SK-N-SH (cell line): ENCODE measurements around the gene MELTF.

Experiments used
- CHD2 ChIP-seq: fragments of 150-350 bp; IDR thresholded peaks from 2 replicates; pipeline ENCODE4 v1.6.1; 2018; ENCODE audit warnings: low read length; ENCODE audit not compliant: partially characterized antibody
- EZH2phosphoT487 ChIP-seq: fragments of 200-600 bp; sonication (generic); IDR thresholded peaks from 2 replicates; pipeline ENCODE4 v1.6.1; 2017; ENCODE audit warnings: low read depth, mixed run types, mild to moderate bottlenecking, antibody characterized with exemption, moderate library complexity, borderline replicate concordance
- FOXJ3 ChIP-seq: sonication (generic); formaldehyde crosslinking; IDR thresholded peaks from 2 replicates; pipeline ENCODE4 v1.5.1; 2020; ENCODE audit warnings: mild to moderate bottlenecking, missing genetic modification reagents
- SMC3 ChIP-seq: IDR thresholded peaks from 2 replicates; pipeline ENCODE4 v1.6.1; 2012; ENCODE audit warnings: low read depth, low read length, improper control_type of control experiment
- TAF1 ChIP-seq: IDR thresholded peaks from 2 replicates; pipeline ENCODE4 v1.6.1; 2012; ENCODE audit warnings: low read depth, mild to moderate bottlenecking, low read length, moderate library complexity, borderline replicate concordance
- YY1 ChIP-seq: IDR thresholded peaks from 2 replicates; pipeline ENCODE4 v1.4.0; 2012; ENCODE audit warnings: low read depth, mild to moderate bottlenecking
- TF ChIP-seq, protein P1 (sequence below): fragments of 200-600 bp; sonication (generic); IDR thresholded peaks from 2 replicates; pipeline ENCODE4 v1.6.1; 2017; ENCODE audit warnings: antibody characterized with exemption, mild to moderate bottlenecking, moderate library complexity
- TF ChIP-seq, protein P2 (sequence below): IDR thresholded peaks from 2 replicates; pipeline ENCODE4 v1.4.0; 2012; ENCODE audit warnings: low read depth

DNA sequence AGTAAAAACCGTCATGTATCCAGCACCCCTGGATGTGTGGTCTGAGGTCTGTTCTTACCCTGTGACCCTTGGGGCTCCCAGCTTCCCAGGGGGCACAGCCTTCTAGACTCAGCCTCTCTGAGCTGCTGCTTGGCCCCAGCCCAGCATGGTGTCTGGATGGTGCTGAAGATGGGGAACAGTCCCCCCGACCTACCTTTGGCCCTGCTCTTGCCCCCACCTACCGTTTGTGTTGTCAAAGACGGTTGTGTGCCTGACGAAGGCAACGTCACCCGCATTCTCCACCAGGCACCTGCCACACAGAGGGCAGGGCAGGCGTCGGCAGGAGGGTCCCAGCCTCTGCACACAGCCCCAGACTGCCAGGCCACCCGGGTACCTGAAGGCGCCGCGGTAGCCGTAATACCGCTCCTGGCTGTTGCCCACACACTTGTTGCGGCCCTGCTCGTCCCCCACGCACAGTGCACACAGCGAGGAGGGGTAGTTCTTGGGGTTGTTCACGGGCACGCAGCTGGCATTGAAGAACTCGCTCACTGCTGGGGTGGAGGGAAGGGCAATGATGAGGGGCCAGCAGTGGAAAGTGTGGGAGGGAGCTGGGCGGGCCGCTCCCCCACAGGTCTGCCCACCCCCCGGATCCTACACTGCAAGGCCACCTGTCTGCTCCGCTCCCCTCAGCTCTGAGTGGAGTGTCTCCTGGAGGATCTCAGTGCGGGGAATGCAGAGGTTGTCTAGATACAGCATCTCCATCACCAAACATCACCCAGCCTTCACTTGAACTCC is 21.0 kb downstream of the MELTF start:
- no peak for TF ChIP-seq CHD2
- TF ChIP-seq, protein P1, sequence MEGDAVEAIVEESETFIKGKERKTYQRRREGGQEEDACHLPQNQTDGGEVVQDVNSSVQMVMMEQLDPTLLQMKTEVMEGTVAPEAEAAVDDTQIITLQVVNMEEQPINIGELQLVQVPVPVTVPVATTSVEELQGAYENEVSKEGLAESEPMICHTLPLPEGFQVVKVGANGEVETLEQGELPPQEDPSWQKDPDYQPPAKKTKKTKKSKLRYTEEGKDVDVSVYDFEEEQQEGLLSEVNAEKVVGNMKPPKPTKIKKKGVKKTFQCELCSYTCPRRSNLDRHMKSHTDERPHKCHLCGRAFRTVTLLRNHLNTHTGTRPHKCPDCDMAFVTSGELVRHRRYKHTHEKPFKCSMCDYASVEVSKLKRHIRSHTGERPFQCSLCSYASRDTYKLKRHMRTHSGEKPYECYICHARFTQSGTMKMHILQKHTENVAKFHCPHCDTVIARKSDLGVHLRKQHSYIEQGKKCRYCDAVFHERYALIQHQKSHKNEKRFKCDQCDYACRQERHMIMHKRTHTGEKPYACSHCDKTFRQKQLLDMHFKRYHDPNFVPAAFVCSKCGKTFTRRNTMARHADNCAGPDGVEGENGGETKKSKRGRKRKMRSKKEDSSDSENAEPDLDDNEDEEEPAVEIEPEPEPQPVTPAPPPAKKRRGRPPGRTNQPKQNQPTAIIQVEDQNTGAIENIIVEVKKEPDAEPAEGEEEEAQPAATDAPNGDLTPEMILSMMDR: no peak
- TF ChIP-seq, protein P2, sequence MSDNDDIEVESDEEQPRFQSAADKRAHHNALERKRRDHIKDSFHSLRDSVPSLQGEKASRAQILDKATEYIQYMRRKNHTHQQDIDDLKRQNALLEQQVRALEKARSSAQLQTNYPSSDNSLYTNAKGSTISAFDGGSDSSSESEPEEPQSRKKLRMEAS: no peak
- TF ChIP-seq YY1: no peak
- no peak for TF ChIP-seq TAF1
- no peak for TF ChIP-seq EZH2phosphoT487
- TF ChIP-seq FOXJ3 (CRISPR knock-in tag): no peak
- TF ChIP-seq SMC3: no peak
